Measurements from ENCODE around the gene LONP2. TPM values are rescaled to one million over a fixed set of nuclear protein-coding genes. Genes with fewer than 3 reads are reported as not detected.

LONP2 gene
- total RNA-seq, 2 donors from 2014 or later, result 62.4 to 69.2 TPM

DNA sequence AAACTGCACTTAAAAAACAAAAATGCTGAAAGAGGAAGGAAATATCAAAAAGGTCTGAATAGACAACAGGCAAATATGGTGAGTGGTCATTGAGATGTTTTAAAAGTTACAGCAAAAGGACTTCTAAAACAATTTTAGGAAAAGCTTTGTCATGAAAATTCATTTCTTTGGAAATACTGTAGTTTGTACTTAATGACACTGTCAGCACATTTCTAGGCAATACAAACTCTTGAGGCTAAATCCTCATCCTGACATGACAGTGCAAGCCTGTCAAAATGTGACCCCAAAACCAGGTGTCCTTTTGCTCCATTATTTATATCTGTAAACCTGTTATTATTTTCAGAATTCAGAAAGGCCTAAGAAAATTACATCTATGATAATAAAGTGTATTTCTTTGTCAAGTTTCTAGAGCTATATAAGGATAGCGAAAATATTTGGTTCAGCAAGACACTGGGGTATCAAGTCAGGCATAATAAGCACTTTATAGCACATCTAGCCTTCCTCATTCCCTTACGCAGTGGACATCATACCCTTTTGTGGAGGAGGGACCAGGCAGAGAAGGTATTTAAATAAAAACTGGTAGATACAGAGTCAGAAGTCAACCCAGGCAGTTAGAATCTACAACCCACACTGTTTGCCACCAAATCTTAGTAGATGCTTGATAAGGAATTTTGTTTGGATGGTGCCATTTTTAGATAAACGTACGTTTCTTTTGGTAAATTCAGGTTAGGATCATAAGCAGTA is 112.7 kb downstream of the LONP2 start:
- Histone ChIP-seq H3K27ac (no peak overlapping the region), H3K9me3 (no peaks in the 10 kb centered on the region), H3K9ac (ENCODE audit: low read depth in 2 of 2, low read length in 2 of 2) (no peak overlapping the region), H3K4me3 (no peak overlapping the region), H3K27me3 (no peaks in the 10 kb centered on the region), H3K36me3 (peaks cover 6% of the 10 kb centered on the region), H3K4me1 (no peaks in the 10 kb centered on the region)
- DNase-seq, result no peak
- intact Hi-C loops (cut with DNase I), result no loop called here
- TF ChIP-seq, protein P1, sequence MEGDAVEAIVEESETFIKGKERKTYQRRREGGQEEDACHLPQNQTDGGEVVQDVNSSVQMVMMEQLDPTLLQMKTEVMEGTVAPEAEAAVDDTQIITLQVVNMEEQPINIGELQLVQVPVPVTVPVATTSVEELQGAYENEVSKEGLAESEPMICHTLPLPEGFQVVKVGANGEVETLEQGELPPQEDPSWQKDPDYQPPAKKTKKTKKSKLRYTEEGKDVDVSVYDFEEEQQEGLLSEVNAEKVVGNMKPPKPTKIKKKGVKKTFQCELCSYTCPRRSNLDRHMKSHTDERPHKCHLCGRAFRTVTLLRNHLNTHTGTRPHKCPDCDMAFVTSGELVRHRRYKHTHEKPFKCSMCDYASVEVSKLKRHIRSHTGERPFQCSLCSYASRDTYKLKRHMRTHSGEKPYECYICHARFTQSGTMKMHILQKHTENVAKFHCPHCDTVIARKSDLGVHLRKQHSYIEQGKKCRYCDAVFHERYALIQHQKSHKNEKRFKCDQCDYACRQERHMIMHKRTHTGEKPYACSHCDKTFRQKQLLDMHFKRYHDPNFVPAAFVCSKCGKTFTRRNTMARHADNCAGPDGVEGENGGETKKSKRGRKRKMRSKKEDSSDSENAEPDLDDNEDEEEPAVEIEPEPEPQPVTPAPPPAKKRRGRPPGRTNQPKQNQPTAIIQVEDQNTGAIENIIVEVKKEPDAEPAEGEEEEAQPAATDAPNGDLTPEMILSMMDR (IDR thresholded peaks at IDR 0.05), result no peak

DNA sequence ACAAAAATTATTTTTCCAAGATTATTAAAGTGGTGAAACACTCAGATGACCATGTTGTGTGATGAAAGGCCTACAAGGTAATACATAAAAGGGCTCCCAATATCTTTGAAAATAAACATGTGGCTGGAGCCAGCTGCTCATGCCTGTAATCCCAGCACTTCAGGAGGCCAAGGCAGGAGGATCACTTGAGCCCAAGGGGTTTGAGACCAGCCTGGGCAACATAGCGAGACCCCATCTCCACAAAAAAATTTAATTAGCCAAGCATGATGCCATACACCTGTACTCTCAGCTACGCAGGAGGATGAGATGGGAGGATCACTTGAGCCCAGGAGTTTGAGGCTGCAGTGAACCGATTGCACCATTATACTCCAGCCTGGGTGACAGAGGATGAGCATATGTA is 114.3 kb downstream of the LONP2 start:
- TF ChIP-seq, protein P1 (IDR thresholded peaks at IDR 0.05), result no peak
- no peaks in the 10 kb centered on the region for H3K36me3 ChIP-seq
- no peak for DNase-seq

DNA sequence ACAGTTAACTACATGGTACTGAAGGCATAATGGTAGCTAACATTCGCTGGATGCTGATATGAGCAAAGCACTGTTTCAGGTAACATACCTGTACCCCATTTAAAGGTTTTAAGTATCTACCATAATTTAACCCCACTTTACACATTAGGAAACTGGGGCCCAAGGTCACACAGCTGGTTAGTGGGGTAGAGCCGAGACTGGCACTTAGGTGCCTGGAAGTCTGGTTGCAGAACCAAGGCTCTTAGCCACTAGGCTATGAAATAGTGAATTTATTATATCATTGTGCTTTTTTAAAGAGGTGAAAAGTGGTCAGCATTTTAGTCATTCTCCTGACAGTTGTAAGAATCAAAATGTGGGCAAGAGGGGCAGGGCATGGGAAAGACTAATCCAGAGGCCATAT is 115.9 kb downstream of the LONP2 start:
- no peak overlapping the region for H3K4me3 ChIP-seq
- no peak overlapping the region for H3K27ac ChIP-seq
- no peaks in the 10 kb centered on the region for H3K9me3 ChIP-seq
- H3K9ac ChIP-seq (ENCODE audit: low read depth in 2 of 2, low read length in 2 of 2), result no peak overlapping the region
- H3K36me3 ChIP-seq, result no peaks in the 10 kb centered on the region
- intact Hi-C loops (cut with DNase I), result no loop called here
- TF ChIP-seq, protein P1 (IDR thresholded peaks at IDR 0.05), result no peak
- no peak for DNase-seq
- peaks cover 3% of the 10 kb centered on the region for H3K4me1 ChIP-seq
- H3K27me3 ChIP-seq, result no peaks in the 10 kb centered on the region

More for the DNA sequence above, 114.3 kb downstream of the LONP2 start:
- Histone ChIP-seq H3K4me1 (no peaks in the 10 kb centered on the region), H3K9me3 (no peaks in the 10 kb centered on the region), H3K27ac (no peak overlapping the region), H3K4me3 (no peak overlapping the region), H3K27me3 (no peaks in the 10 kb centered on the region), H3K9ac (ENCODE audit: low read depth in 2 of 2, low read length in 2 of 2) (no peak overlapping the region)
- intact Hi-C loops (cut with DNase I), result no loop called here

DNA sequence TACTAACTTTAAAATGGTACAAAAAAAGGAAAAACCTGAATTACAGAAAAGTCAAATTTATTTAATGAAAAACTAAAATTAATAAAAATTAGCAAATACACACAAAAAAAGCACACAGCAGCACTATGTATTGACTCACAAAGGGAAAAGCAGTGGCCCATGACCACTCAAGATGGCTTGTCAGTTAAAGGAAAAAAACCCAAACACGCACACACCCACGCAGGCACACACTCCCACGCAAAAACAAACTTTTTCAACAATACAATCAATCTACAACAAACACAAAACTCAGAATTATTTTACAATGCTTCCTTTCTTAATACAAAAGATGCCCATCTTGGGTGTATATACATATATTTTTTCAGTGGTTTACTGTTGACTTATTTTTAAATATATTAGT is 116.9 kb downstream of the LONP2 start:
- intact Hi-C loops (cut with DNase I), result no loop called here
- H3K4me3 ChIP-seq, result no peak overlapping the region
- no peaks in the 10 kb centered on the region for H3K27me3 ChIP-seq
- no peak for DNase-seq
- no peak overlapping the region for H3K9ac ChIP-seq (ENCODE audit: low read depth in 2 of 2, low read length in 2 of 2)
- no peaks in the 10 kb centered on the region for H3K9me3 ChIP-seq
- no peaks in the 10 kb centered on the region for H3K36me3 ChIP-seq
- H3K4me1 ChIP-seq, result peaks cover 3% of the 10 kb centered on the region
- H3K27ac ChIP-seq, result no peak overlapping the region
- TF ChIP-seq, protein P1 (IDR thresholded peaks at IDR 0.05), result no peak

DNA sequence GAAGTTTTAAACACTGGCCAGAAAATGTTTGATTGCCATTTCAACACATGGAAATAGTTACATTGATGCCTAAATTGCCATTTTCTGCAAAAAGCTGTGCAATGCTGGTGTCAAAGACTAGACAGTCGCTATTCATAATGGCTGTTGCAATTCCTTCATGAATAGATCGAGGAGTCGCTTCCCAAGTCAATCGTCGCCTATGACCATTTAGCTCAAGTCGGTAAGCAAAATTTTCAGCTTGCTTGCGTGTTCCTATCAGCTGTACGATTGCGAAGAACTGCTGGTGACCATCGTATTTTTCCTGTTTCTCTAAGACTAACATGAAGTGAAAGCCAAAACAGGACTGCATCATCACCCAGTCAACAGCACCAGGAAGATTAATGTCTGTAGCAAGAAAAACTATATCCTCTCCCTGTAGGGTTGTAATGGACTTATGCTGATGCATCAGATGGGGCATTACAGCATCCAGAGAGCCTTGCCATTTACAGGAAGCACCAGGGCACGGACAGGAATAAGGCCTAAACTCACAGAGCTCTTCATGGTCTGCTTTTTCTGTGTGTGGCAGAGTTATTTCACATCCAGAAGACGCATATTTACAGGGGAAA is 117.5 kb downstream of the LONP2 start:
- H3K36me3 ChIP-seq, result no peaks in the 10 kb centered on the region
- H3K9ac ChIP-seq (ENCODE audit: low read depth in 2 of 2, low read length in 2 of 2), result no peak overlapping the region
- H3K27me3 ChIP-seq, result no peaks in the 10 kb centered on the region
- no peaks in the 10 kb centered on the region for H3K9me3 ChIP-seq
- intact Hi-C loops (cut with DNase I), result no loop called here
- no peak overlapping the region for H3K4me3 ChIP-seq
- TF ChIP-seq, protein P1 (IDR thresholded peaks at IDR 0.05), result no peak
- DNase-seq, result no peak
- peaks cover 6% of the 10 kb centered on the region for H3K4me1 ChIP-seq
- no peak overlapping the region for H3K27ac ChIP-seq
